ENCODE data around the gene KRTAP5-1.

The KRTAP5-1 gene

GRCh38 chr11:1561955-1562354 is 23.1 kb downstream of the KRTAP5-1 start:
- peaks cover 0 to 17% (median 9%) of the 10 kb centered on the region in 10 experiments; a peak in 9 of 20 replicates for H3K4me1 ChIP-seq
- peaks cover 0 to 58% (median 0%) of the 10 kb centered on the region in 11 experiments; a peak in 5 of 22 replicates for H3K36me3 ChIP-seq
- TF ChIP-seq Cebpa-rat (IDR thresholded peaks at IDR 0.05): no peak

GRCh38 chr11:1561266-1561665 is 23.8 kb downstream of the KRTAP5-1 start:
- no peak for TF ChIP-seq Cebpa-rat (IDR thresholded peaks at IDR 0.05)
- Histone ChIP-seq H4K20me1 (peaks cover 17 to 92% (median 70%) of the 10 kb centered on the region in 11 experiments; a peak in 21 of 22 replicates), H3K4me2 (no peak overlapping the region), H3K9ac (no peak overlapping the region), H3K27ac (no peak overlapping the region), H3K9me3 (replicated peaks in 1 of 11) (no peaks in the 10 kb centered on the region), H3K36me3 (peaks cover 0 to 61% (median 0%) of the 10 kb centered on the region in 11 experiments; a peak in 5 of 22 replicates), H3K4me3 (no peak overlapping the region), H3K4me1 (peaks cover 0 to 17% (median 9%) of the 10 kb centered on the region in 10 experiments; a peak in 9 of 20 replicates), H3K27me3 (peaks cover 16 to 57% (median 38%) of the 10 kb centered on the region in 11 experiments; a peak in 21 of 22 replicates)

More at GRCh38 chr11:1561955-1562354, 23.1 kb downstream of the KRTAP5-1 start:
- H4K20me1 ChIP-seq: peaks cover 24 to 95% (median 77%) of the 10 kb centered on the region in 11 experiments; a peak in 21 of 22 replicates
- H3K4me3 ChIP-seq: no peak overlapping the region
- no peak overlapping the region for H3K27ac ChIP-seq
- no peaks in the 10 kb centered on the region for H3K9me3 ChIP-seq (replicated peaks in 1 of 11)
- H3K4me2 ChIP-seq: no peak overlapping the region
- H3K9ac ChIP-seq: no peak overlapping the region
- peaks cover 13 to 56% (median 37%) of the 10 kb centered on the region in 11 experiments; a peak in 21 of 22 replicates for H3K27me3 ChIP-seq

- peaks cover 0 to 17% (median 9%) of the 10 kb centered on the region in 10 experiments; a peak in 9 of 20 replicates for H3K4me1 ChIP-seq
- peaks cover 0 to 63% (median 0%) of the 10 kb centered on the region in 11 experiments; a peak in 5 of 22 replicates for H3K36me3 ChIP-seq
- H3K9me3 ChIP-seq (replicated peaks in 1 of 11): no peaks in the 10 kb centered on the region
- no peak overlapping the region for H3K27ac ChIP-seq
- TF ChIP-seq Cebpa-rat (IDR thresholded peaks at IDR 0.05): no peak
- no peak overlapping the region for H3K4me3 ChIP-seq
- H4K20me1 ChIP-seq: peaks cover 12 to 88% (median 65%) of the 10 kb centered on the region in 11 experiments; a peak in 20 of 22 replicates
- H3K27me3 ChIP-seq: peaks cover 15 to 57% (median 38%) of the 10 kb centered on the region in 11 experiments; a peak in 21 of 22 replicates
- H3K9ac ChIP-seq: no peak overlapping the region
- no peak overlapping the region for H3K4me2 ChIP-seq
These were observed 24.3 kb downstream of the KRTAP5-1 start for GRCh38 chr11:1560649-1561251.

GRCh38 chr11:1560002-1560648 is 25.0 kb downstream of the KRTAP5-1 start:
- H3K27me3 ChIP-seq: peaks cover 14 to 57% (median 38%) of the 10 kb centered on the region in 11 experiments
- H4K20me1 ChIP-seq: peaks cover 6 to 88% (median 60%) of the 10 kb centered on the region in 11 experiments; a peak in 20 of 22 replicates
- H3K4me1 ChIP-seq: peaks cover 0 to 17% (median 9%) of the 10 kb centered on the region in 10 experiments; a peak in 9 of 20 replicates
- peaks cover 0 to 63% (median 0%) of the 10 kb centered on the region in 11 experiments; a peak in 5 of 22 replicates for H3K36me3 ChIP-seq
- H3K27ac ChIP-seq: no peak overlapping the region
- no peak for TF ChIP-seq Cebpa-rat (IDR thresholded peaks at IDR 0.05)
- no peaks in the 10 kb centered on the region for H3K9me3 ChIP-seq (replicated peaks in 1 of 11)
- H3K4me2 ChIP-seq: no peak overlapping the region
- no peak overlapping the region for H3K9ac ChIP-seq
- H3K4me3 ChIP-seq: no peak overlapping the region

- H3K4me1 ChIP-seq: peaks cover 0 to 11% (median 4%) of the 10 kb centered on the region in 10 experiments; a peak in 8 of 20 replicates
- peaks cover 0 to 63% (median 0%) of the 10 kb centered on the region in 11 experiments; a peak in 5 of 22 replicates for H3K36me3 ChIP-seq
- H3K4me2 ChIP-seq: no peak overlapping the region; a peak in 1 of 22 replicates
- H3K27ac ChIP-seq: no peak overlapping the region
- no peaks in the 10 kb centered on the region for H3K9me3 ChIP-seq (replicated peaks in 1 of 11)
- no peak for TF ChIP-seq Cebpa-rat (IDR thresholded peaks at IDR 0.05)
- H3K27me3 ChIP-seq: peaks cover 16 to 57% (median 39%) of the 10 kb centered on the region in 11 experiments
- no peak overlapping the region for H3K4me3 ChIP-seq
- no peak overlapping the region for H3K9ac ChIP-seq
- peaks cover 0 to 87% (median 52%) of the 10 kb centered on the region in 11 experiments; a peak in 16 of 22 replicates for H4K20me1 ChIP-seq
These were observed 25.8 kb downstream of the KRTAP5-1 start for GRCh38 chr11:1559111-1559951.

- Histone ChIP-seq H3K27ac (no peak overlapping the region), H3K36me3 (peaks cover 0 to 59% (median 0%) of the 10 kb centered on the region in 11 experiments; a peak in 5 of 22 replicates), H4K20me1 (peaks cover 0 to 87% (median 46%) of the 10 kb centered on the region in 11 experiments; a peak in 16 of 22 replicates), H3K4me3 (no peak overlapping the region), H3K4me1 (peaks cover 0 to 7% (median 0%) of the 10 kb centered on the region in 10 experiments; a peak in 5 of 20 replicates), H3K27me3 (peaks cover 22 to 57% (median 40%) of the 10 kb centered on the region in 11 experiments), H3K9ac (no peak overlapping the region), H3K9me3 (replicated peaks in 1 of 11) (no peaks in the 10 kb centered on the region), H3K4me2 (no peak overlapping the region)
- TF ChIP-seq Cebpa-rat (IDR thresholded peaks at IDR 0.05): no peak
These were observed 26.3 kb downstream of the KRTAP5-1 start for GRCh38 chr11:1558775-1559110.

- Histone ChIP-seq H3K4me1 (peaks cover 0 to 2% (median 0%) of the 10 kb centered on the region in 10 experiments; a peak in 2 of 20 replicates), H3K4me2 (no peak overlapping the region), H3K9me3 (replicated peaks in 1 of 11) (no peaks in the 10 kb centered on the region), H4K20me1 (peaks cover 0 to 83% (median 44%) of the 10 kb centered on the region in 11 experiments; a peak in 15 of 22 replicates), H3K27ac (no peak overlapping the region), H3K36me3 (peaks cover 0 to 53% (median 0%) of the 10 kb centered on the region in 11 experiments; a peak in 5 of 22 replicates), H3K4me3 (no peak overlapping the region), H3K27me3 (peaks cover 28 to 62% (median 45%) of the 10 kb centered on the region in 11 experiments), H3K9ac (no peak overlapping the region)
- TF ChIP-seq Cebpa-rat (IDR thresholded peaks at IDR 0.05): no peak
These were observed 26.9 kb downstream of the KRTAP5-1 start for GRCh38 chr11:1557904-1558774.
